BJ (cell line): ENCODE data around the gene TPD52L1. TPM values are rescaled to one million over a fixed set of nuclear protein-coding genes. Genes with fewer than 3 reads are reported as not detected.

Experiments
- CTCF ChIA-PET: fragments of 350-600 bp; formaldehyde crosslinking; extraction: SDS; loops from one replicate; lab custom pipeline; 2021; ENCODE audit warnings: antibody characterized with exemption, inconsistent platforms; lab: Yijun Ruan, JAX
- POLR2A ChIA-PET: fragments of 300-600 bp; sonication (Branson Sonifier 250); formaldehyde crosslinking; extraction: SDS; loops from one replicate; lab custom pipeline; 2021; ENCODE audit warnings: antibody characterized with exemption; lab: Charles Lee
- DNase-seq: peaks from one replicate; pipeline ENCODE4 v3.0.0-alpha.2; 2011; ENCODE audit warnings: low read depth
- H3K27me3 ChIP-seq: 2 replicates; pipeline ENCODE4 v1.6.0; 2011; ENCODE audit warnings: low read length; ENCODE audit not compliant: control insufficient read depth, insufficient read depth
- H3K36me3 ChIP-seq: 2 replicates; pipeline ENCODE4 v1.5.1; 2011; ENCODE audit warnings: low read length; ENCODE audit not compliant: control insufficient read depth, insufficient read depth
- H3K4me3 ChIP-seq: 2 replicates; pipeline ENCODE4 v1.5.1; 2011; ENCODE audit warnings: low read depth, mild to moderate bottlenecking, control low read depth, low read length
- CTCF ChIP-seq: IDR thresholded peaks from 2 replicates; pipeline ENCODE4 v1.5.1; 2011; ENCODE audit warnings: low read depth, mild to moderate bottlenecking, control low read depth, inconsistent platforms, low read length, moderate library complexity; ENCODE audit not compliant: insufficient read depth
- polyA plus RNA-seq: library from polyadenylated mRNA; depleted of rRNA; stranded (reverse); fragments of >200 nt; gene quantifications from 2 replicates; pipeline ENCODE4 v1.2.3, GENCODE V29; 2011

Gene TPD52L1
- polyA plus RNA-seq, 1 experiment = 163 TPM

- DNase-seq = no peak
- H3K36me3 ChIP-seq = no peaks in the 10 kb centered on the region
- ChIA-PET CTCF (interaction anchor here (1.1 kb wide), 1 partner anchor 18 kb away, joined by 3 read pairs; no protein-coding TSS in a partner anchor), POLR2A (no interaction called here)
- no peak for TF ChIP-seq CTCF
- no peaks in the 10 kb centered on the region for H3K27me3 ChIP-seq
- no peak overlapping the region for H3K4me3 ChIP-seq
Observed at GRCh38 chr6:125110056-125110455, 43.5 kb upstream of the TPD52L1 start.

GRCh38 chr6:125111219-125111983, 42.2 kb upstream of the TPD52L1 start:
- H3K4me3 ChIP-seq = no peak overlapping the region
- no peak for TF ChIP-seq CTCF
- ChIA-PET POLR2A (no interaction called here), CTCF (interaction anchor here (4.1 kb wide), 1 partner anchor 240 kb away, joined by 62 read pairs; no protein-coding TSS in a partner anchor)
- H3K36me3 ChIP-seq = no peaks in the 10 kb centered on the region
- no peak for DNase-seq
- H3K27me3 ChIP-seq = no peaks in the 10 kb centered on the region

GRCh38 chr6:125112934-125113333, 40.6 kb upstream of the TPD52L1 start:
- H3K36me3 ChIP-seq = no peaks in the 10 kb centered on the region
- H3K4me3 ChIP-seq = no peak overlapping the region
- TF ChIP-seq CTCF = no peak
- POLR2A ChIA-PET = no interaction called here
- no peaks in the 10 kb centered on the region for H3K27me3 ChIP-seq
- CTCF ChIA-PET = interaction anchor here (1.2 to 4.1 kb wide), 9 partner anchors 8 to 246 kb away, joined by 4 to 62 read pairs (median 14); partner anchors contain the start of gene RNF217
- DNase-seq = no peak

GRCh38 chr6:125114248-125114858, 39.2 kb upstream of the TPD52L1 start:
- ChIA-PET POLR2A (interaction anchor here (0.7 kb wide), 2 partner anchors 18 to 79 kb away, joined by 3 read pairs; no protein-coding TSS in a partner anchor), CTCF (interaction anchor here (0.6 to 4.1 kb wide), 26 partner anchors 10 to 250 kb away, joined by 3 to 62 read pairs (median 4); partner anchors contain the start of genes RNF217 and TPD52L1)
- TF ChIP-seq CTCF = peak; percentile 78
- no peaks in the 10 kb centered on the region for H3K36me3 ChIP-seq
- H3K27me3 ChIP-seq = no peaks in the 10 kb centered on the region
- H3K4me3 ChIP-seq = no peak overlapping the region
- DNase-seq = no peak

GRCh38 chr6:125116170-125116569, 37.4 kb upstream of the TPD52L1 start:
- no peak for DNase-seq
- ChIA-PET CTCF (interaction anchor here (0.9 to 1.4 kb wide), 3 partner anchors 9 to 250 kb away, joined by 3 to 4 read pairs (median 3); partner anchors contain the start of gene RNF217), POLR2A (no interaction called here)
- no peaks in the 10 kb centered on the region for H3K36me3 ChIP-seq
- TF ChIP-seq CTCF = no peak
- no peaks in the 10 kb centered on the region for H3K27me3 ChIP-seq
- H3K4me3 ChIP-seq = no peak overlapping the region
